HEK293T (cell line): ENCODE data around the gene SPDEF.

Experiments used
- CTCF ChIA-PET: fragments of 350-600 bp; formaldehyde crosslinking; extraction: SDS; loops from one replicate; lab custom pipeline; 2021; ENCODE audit warnings: antibody characterized with exemption, inconsistent platforms; lab: Yijun Ruan, JAX
- POLR2A ChIA-PET: fragments of 350-600 bp; formaldehyde crosslinking; extraction: SDS; loops from one replicate; lab custom pipeline; 2020; ENCODE audit warnings: antibody characterized with exemption, inconsistent platforms; lab: Yijun Ruan, JAX
- DNase-seq: peaks from one replicate; pipeline ENCODE4 v3.0.0; 2012; ENCODE audit warnings: mixed read lengths; ENCODE audit errors: extremely low spot score
- ARNT ChIP-seq: fragments of 450-650 bp; IDR thresholded peaks from 2 replicates; pipeline ENCODE4 v1.6.1; 2017; ENCODE audit warnings: mild to moderate bottlenecking
- BHLHE40 ChIP-seq: fragments of 450-650 bp; IDR thresholded peaks from 2 replicates; pipeline ENCODE4 v1.6.1; 2016; ENCODE audit warnings: mild to moderate bottlenecking, moderate library complexity, borderline replicate concordance
- CTBP1 ChIP-seq: fragments of 450-650 bp; IDR thresholded peaks from 2 replicates; pipeline ENCODE4 v1.6.1; 2016; ENCODE audit warnings: borderline replicate concordance
- ELF4 ChIP-seq: fragments of 450-650 bp; IDR thresholded peaks from 2 replicates; pipeline ENCODE4 v1.6.1; 2017; ENCODE audit warnings: antibody characterized with exemption
- FOXA1 ChIP-seq: fragments of 450-650 bp; IDR thresholded peaks from 2 replicates; pipeline ENCODE4 v1.6.1; 2016; ENCODE audit warnings: mild to moderate bottlenecking
- FOXK2 ChIP-seq: fragments of 450-650 bp; IDR thresholded peaks from 2 replicates; pipeline ENCODE4 v1.6.1; 2016; ENCODE audit warnings: mild to moderate bottlenecking
- FOXM1 ChIP-seq: fragments of 450-650 bp; IDR thresholded peaks from 2 replicates; pipeline ENCODE4 v1.6.1; 2017; ENCODE audit warnings: mild to moderate bottlenecking, borderline replicate concordance
- HDGF ChIP-seq: fragments of 450-650 bp; IDR thresholded peaks from 2 replicates; pipeline ENCODE4 v1.6.1; 2017; ENCODE audit warnings: antibody characterized with exemption, borderline replicate concordance
- L3MBTL2 ChIP-seq: fragments of 450-650 bp; conservative IDR thresholded peaks from 2 replicates; pipeline ENCODE4 v1.6.1; 2016; ENCODE audit warnings: mild to moderate bottlenecking
- LEF1 ChIP-seq: fragments of 450-650 bp; IDR thresholded peaks from 2 replicates; pipeline ENCODE4 v1.6.1; 2017; ENCODE audit warnings: mild to moderate bottlenecking, borderline replicate concordance
- NFRKB ChIP-seq: fragments of 450-650 bp; IDR thresholded peaks from 2 replicates; pipeline ENCODE4 v1.6.1; 2016; ENCODE audit warnings: mild to moderate bottlenecking, moderate library complexity
- PKNOX1 ChIP-seq: fragments of 450-650 bp; IDR thresholded peaks from 2 replicates; pipeline ENCODE4 v1.6.1; 2016
- SP1 ChIP-seq: fragments of 450-650 bp; IDR thresholded peaks from 2 replicates; pipeline ENCODE4 v1.6.1; 2017
- SUZ12 ChIP-seq: fragments of 450-650 bp; IDR thresholded peaks from 2 replicates; pipeline ENCODE4 v1.6.1; 2016; ENCODE audit warnings: mild to moderate bottlenecking
- TARDBP ChIP-seq: fragments of 450-650 bp; IDR thresholded peaks from 2 replicates; pipeline ENCODE4 v1.6.1; 2016
- ZNF384 ChIP-seq: fragments of 450-650 bp; IDR thresholded peaks from 2 replicates; pipeline ENCODE4 v1.6.1; 2016

SPDEF gene

GRCh38 chr6:34536959-34537848 is 18.9 kb downstream of the SPDEF start:
- ChIA-PET CTCF (interaction anchor here (0.6 kb wide), 1 partner anchor 1115 kb away, joined by 3 read pairs; no protein-coding TSS in a partner anchor), POLR2A (interaction anchor here (1.0 kb wide), 1 partner anchor 291 kb away, joined by 3 read pairs; no protein-coding TSS in a partner anchor)
- DNase-seq = no peak
- no peak for TF ChIP-seq ARNT
- no peak for TF ChIP-seq ELF4
- no peak for TF ChIP-seq FOXK2
- no peak for TF ChIP-seq HDGF
- no peak for TF ChIP-seq SUZ12
- TF ChIP-seq NFRKB = no peak
- no peak for TF ChIP-seq BHLHE40
- TF ChIP-seq ZNF384 = no peak
- TF ChIP-seq SP1 = no peak
- TF ChIP-seq FOXM1 = no peak
- TF ChIP-seq LEF1 = no peak
- TF ChIP-seq L3MBTL2 = no peak
- TF ChIP-seq PKNOX1 = no peak

GRCh38 chr6:34536251-34536958 is 19.7 kb downstream of the SPDEF start:
- POLR2A ChIA-PET = interaction anchor here (1.0 kb wide), 1 partner anchor 292 kb away, joined by 3 read pairs; no protein-coding TSS in a partner anchor
- no peak for DNase-seq
- CTCF ChIA-PET = interaction anchor here (0.6 kb wide), 1 partner anchor 1114 kb away, joined by 3 read pairs; no protein-coding TSS in a partner anchor
- TF ChIP-seq ZNF384 (no peak), FOXK2 (no peak), FOXA1 (no peak), LEF1 (no peak), SUZ12 (no peak), CTBP1 (no peak), L3MBTL2 (no peak), TARDBP (no peak), ARNT (no peak), NFRKB (no peak), FOXM1 (no peak), SP1 (no peak), BHLHE40 (no peak), HDGF (no peak), ELF4 (no peak), PKNOX1 (no peak)

- no peak for DNase-seq
- POLR2A ChIA-PET = interaction anchor here (1.1 kb wide), 1 partner anchor 9 kb away, joined by 4 read pairs; no protein-coding TSS in a partner anchor
- CTCF ChIA-PET = no interaction called here
- TF ChIP-seq NFRKB (no peak), PKNOX1 (no peak), LEF1 (no peak), FOXA1 (no peak), FOXM1 (no peak), SUZ12 (no peak), ZNF384 (no peak), HDGF (no peak), FOXK2 (no peak), TARDBP (no peak)
These were observed 20.5 kb downstream of the SPDEF start for GRCh38 chr6:34535646-34536045.

- CTCF ChIA-PET = interaction anchor here (0.6 kb wide), 1 partner anchor 140 kb away, joined by 3 read pairs; no protein-coding TSS in a partner anchor
- no peak for DNase-seq
- POLR2A ChIA-PET = interaction anchor here (1.1 kb wide), 1 partner anchor 8 kb away, joined by 4 read pairs; no protein-coding TSS in a partner anchor
- TF ChIP-seq TARDBP (no peak), SP1 (no peak), HDGF (no peak), FOXA1 (no peak), ELF4 (no peak), NFRKB (no peak), BHLHE40 (no peak), FOXM1 (no peak), LEF1 (no peak), SUZ12 (no peak), FOXK2 (no peak)
These were observed 20.9 kb downstream of the SPDEF start for GRCh38 chr6:34535199-34535598.

GRCh38 chr6:34534656-34535055 is 21.5 kb downstream of the SPDEF start:
- DNase-seq = no peak
- ChIA-PET POLR2A (interaction anchor here (1.1 kb wide), 1 partner anchor 8 kb away, joined by 4 read pairs; no protein-coding TSS in a partner anchor), CTCF (interaction anchor here (0.6 kb wide), 1 partner anchor 140 kb away, joined by 3 read pairs; no protein-coding TSS in a partner anchor)
- TF ChIP-seq CTBP1 (no peak), FOXM1 (no peak), BHLHE40 (no peak)
